Stimulated activated naive CD4-positive, alpha-beta T cell treated with Interleukin-2 at 50 U/mL for 16 hours (primary cell): Measurements from ENCODE around the gene FBN2.

Source experiments
- DNase-seq: peaks from one replicate; lab custom pipeline; 2025; lab: John Stamatoyannopoulos, UW

FBN2 gene

DNA sequence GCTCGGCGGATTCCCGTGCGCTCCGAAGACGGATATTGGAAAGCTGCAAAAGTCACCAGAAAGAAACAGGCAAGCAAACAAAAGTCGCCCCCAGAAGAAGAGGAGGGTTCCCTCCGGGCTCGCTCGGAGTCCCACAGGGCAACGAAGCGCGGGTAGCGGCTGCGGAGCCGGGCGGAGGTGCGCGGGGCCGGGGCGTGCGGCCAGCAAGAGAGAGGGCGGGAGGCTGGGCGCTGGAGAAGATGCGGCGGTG, at the start of gene FBN2:
Gene FBN2 (minus strand): TSS at position 246 of the 250 bp plus-strand sequence. CDS start 642 bp downstream, outside the sequence.
- DNase-seq = no peak

DNA sequence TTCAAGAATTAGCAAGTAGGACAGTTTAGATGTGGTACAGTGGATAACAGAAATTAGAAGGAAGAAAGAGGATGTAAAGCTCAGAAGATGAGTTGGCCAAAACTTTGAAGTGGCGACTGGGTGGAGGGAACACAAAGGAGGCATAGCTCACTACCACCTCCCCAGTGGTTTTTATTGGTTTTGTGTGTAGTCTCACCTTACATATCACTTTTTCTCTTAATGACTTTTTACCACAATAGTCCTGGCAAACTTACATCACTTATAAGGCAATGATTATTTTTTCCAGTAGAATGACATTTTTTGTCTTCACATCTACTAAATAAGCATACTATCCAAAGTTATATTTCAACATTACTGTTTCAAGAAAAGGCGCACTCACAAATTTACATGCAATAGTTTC, 49.2 kb upstream of the FBN2 start:
- DNase-seq = no peak

DNA sequence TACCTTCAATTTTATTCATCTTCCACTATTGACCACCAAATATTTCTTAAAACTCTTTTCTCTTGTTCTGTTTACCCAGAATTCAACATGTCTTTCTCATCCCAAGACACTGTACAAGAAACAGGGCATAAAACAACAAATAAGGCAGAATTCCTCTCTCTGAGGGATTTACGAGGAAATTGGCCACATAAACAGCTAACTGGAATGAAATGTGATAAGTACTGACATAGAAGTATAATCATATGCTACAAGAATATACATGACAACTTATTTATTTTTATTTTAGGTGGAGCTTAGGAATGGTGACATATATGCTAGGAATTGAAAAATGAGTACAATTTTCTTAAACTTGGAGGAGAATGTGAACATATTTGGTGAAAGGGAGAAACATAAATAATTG, 48.8 kb upstream of the FBN2 start:
- no peak for DNase-seq

DNA sequence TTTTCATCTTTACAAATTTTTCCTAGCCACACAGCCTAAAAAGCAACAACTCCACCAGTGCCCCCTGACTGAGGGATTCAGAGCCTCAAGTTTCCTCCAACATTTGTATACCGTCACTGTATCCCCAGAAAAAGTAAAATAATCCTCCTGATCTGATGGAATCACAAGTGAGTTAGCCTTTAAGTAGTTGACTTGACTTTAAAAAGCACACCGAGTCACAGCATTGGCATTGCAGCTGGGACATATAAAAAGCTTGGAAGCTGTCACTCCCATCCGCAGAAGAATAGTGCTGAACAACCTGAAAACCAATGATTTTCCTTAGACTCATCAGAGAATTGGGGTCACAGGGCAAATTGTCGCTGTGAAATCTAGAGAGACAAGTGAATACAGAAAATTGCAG, 41.6 kb upstream of the FBN2 start:
- no peak for DNase-seq

DNA sequence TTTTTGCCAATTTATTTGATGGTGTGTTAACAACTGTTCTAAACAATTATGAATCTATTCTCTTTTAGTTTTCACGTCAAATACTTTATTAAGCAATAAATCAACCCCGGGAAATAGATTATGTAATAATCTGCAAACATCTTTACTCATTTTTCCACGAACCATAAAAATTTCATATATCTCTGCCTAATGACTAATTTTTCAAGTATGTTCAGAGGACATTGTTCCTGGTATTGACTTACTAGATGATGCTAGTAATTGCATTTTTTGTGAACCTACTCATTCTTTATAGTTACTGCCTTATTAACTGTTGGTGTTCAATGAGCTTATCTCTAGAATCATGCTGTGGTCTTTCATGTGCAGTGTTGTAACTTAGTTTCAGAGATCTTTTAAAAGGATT, 41.0 kb upstream of the FBN2 start:
- no peak for DNase-seq

DNA sequence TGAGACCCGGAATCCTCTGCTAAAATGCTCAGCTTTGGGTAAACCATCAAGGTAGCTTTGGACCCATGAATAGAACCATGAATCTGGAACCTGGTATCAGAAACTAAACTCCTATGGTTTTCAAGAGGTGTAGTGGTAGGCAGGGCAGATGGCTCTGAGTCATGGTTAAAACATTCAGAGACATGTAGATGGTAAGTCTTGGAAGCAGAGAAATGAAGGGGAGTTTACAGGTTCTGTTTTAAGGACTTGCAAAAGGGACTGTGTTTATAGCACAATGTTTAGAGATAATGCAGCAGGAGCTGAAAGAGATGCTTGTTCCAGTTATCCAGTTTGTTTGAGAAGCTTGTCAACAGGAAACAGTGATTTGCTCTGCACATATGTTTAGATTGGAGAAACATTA, 36.0 kb upstream of the FBN2 start:
- DNase-seq = no peak

DNA sequence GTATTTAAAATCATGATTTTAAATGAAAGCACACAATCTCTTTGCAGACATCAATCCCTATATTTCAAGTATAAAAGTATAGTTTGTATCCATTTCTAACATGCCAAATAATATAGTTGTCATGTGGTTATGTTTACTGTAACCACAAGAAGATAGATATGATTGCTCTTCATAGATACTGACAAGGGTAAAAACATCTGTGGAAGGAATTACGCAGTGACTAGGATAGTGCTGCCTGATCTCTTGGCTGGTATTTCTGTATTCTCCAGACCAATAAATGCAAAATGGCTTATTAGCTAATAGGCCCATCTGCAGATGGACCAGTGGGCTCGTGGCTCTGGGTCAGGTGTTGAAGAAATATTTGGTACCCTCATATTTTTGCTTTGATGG, 34.9 kb upstream of the FBN2 start:
- no peak for DNase-seq

DNA sequence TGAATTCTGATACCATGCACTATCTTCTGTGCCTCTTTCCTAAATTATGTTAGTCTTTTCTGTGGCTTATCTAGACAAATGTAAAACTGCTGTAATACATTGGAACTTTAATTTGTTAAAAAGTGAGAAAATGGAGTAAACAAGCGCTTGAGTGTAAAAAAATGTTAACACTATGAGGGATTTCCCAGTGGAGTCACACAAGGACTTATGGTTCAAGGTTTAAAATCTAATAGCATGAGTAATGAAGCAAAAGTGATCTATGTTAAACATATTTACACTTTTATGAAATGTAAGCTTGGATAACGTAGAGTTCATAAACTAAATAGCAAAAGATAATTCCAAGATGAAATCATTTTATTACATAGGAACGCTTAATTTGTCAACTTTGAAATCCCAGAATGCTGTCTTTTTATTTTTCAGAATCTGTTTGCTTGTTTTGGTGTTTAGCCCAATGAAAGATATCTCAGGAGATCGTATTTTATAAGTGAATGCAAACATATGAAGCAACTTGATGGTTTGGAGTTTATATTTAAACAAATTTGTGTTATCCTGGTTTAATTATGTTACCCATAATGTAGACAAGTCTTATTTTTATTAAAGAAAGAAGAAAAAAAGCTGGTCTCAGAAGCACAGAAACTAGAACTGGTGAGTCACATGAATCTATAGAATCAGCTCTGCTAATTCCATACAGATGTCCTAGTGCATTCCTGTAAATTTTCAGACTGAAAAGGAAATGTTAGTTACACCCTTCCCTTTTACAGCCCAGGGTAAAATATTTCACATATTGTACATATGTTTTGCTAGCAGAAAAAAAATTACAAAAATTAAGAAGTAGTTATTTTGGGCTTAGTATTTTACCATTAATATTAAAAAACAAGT, 34.2 kb upstream of the FBN2 start:
- no peak for DNase-seq

DNA sequence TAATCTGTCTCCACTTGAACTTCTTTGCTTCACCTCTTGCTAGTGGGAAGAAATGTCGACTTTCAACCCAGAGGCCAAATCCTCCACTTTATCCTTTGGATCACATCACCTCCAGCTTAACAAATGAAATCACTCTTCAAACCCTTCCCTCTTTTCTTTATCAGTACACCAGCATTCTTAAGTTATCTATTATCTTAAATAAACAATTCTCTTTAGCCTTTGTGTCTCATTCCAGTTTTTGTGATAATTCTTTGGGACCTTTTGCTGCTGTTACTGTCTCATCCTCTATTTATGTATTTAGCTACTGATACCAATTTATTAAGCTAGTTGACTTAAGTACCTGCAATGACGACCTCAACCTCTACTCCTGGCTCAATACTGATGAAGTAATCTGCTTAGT, 28.1 kb upstream of the FBN2 start:
- DNase-seq = no peak

DNA sequence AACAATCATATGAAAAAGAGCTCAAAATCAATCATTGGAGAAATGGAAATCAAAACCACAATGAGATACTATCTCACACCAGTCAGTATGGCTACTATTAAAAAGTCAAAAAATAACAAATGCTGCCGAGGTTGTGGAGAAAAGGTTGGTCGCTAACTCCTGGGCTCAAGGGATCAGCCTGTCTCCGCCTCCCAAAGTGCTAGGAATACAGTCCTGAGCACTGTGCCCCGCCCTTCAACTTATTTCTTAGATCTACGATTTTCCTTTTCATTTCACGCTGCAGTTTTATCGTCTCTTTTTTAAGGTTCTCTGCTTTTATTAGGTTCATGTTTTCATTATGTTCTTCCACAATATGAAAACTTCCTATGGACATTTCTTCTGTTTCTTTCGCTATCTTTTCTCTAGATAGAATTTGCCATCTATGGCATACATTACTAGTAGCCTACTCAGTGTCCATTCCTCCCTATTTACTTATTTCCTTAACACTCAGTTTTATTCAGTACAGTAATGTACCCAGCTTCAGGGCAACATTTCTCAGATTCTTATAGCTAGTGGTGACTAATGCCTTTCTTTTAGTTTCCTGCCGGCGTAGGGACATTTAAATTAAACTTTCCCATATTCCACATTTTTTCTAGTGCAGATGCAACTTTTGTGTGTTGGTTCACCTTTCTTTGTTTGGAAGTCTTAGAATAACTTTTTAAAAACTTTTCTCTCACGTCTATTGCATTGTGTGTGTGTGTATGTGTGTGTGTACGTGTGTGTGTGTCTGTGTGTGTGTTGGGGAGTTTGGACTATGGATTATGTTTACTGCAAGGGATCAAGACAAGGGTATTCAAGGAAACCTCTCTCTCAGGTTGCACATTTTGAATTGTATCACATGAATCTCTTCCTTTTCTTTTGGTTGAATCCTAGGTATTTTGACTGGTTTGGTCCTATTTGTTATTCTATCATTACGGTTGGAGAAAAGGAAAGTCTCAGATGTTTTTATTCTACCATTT, 21.6 kb upstream of the FBN2 start:
- no peak for DNase-seq

DNA sequence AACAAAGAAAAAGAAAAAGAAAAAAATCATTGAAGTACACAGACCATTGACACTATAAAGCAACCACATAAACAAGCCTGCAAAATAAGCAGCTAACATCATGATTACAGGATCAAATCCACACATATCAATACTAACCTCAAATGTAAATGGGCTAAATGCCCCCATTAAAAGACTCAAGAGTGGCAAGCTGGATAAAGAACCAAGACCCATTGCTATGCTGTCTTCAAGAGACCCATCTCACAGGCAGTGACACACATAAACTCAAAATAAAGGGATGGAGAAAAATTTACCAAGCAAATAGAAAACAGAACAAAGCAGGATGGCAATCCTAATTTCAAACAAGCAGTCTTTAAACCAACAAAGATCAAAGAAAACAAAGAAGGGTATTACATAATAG, 15.7 kb upstream of the FBN2 start:
- DNase-seq = no peak

DNA sequence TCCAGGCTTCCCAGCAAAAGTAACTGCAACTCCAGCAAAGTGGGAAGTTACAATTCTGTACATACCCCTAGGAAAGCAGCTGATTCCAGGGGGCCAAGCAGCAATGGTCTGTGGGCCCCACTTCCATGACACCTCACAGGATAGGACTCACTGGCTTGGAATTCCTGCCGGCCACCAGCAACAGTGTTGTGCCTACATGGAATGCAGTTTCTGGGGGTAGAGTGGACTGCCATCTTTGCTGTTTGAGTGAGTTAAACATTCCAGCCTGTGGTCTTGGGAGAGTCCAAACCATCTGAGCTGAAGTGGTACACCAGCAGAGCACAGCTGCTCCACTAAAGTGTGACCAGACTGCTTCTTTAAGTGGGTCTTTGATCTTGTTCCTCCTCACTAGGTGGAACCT, 13.4 kb upstream of the FBN2 start:
- no peak for DNase-seq

DNA sequence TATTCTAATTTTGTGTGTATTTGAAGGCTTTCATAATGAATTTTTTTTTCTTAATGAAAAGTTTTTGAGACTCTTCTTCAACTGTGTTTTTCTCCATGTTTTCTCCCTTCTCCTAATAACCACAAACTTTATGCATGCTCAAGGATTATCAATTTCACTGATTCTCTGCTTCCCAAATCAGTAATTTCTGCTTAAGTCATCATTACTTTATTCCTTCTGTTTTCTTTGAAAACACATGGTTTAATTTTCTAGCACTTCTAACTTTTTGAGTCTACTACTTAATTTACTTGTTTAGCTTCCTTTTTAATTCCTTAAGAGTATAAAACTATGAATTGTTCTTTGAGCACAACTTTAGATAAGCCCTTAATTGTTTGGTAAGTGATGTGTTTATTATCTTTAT, 11.5 kb upstream of the FBN2 start:
- no peak for DNase-seq

DNA sequence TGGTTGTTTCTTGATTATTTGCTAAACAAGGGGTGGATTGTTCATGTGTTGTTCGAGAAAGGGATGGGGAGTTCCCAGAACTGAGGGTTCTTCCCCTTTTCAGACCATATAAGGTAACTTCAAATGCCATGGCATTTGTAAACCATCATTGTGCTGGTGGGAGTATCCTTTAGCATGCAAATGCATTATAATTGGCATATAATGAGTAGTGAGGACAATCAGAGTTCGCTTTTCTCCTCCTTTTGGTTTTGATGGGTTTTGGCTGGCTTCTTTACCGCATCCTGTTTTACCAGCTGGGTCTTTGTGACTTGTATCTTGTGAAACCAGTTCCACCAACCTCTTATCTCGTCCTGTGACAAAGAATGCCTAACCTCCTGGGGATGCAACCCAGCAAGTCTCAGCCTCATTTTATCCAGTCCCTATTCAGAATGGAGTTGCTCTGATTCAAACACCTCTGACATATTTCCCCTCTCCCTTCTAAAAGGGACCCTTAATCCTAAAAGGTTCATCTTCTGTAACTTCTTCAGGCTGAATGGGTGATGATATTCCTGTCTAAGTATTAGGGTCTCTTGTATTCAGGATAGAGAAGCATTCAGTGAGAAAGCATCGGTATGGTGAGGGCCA, 8.7 kb upstream of the FBN2 start:
- DNase-seq = no peak

DNA sequence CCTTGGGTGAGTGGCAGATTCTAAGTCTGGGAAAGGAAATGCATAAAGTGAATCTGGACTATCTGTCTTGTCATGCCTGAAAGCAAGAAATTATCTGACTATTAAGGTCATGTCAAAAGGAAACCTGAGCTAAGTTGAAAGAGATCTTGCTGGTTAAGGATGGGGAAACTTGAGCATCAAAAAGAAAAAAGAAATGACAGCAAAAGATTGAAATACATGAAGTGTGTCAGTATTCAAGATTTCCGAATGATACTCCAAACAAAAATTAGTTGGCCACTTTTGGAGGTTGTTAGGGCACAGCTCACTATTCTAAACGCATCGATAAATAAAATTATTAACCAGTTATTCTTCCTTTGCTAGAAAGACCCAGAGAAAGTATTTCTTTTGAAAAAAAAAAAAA, 3.3 kb upstream of the FBN2 start:
- DNase-seq = no peak

DNA sequence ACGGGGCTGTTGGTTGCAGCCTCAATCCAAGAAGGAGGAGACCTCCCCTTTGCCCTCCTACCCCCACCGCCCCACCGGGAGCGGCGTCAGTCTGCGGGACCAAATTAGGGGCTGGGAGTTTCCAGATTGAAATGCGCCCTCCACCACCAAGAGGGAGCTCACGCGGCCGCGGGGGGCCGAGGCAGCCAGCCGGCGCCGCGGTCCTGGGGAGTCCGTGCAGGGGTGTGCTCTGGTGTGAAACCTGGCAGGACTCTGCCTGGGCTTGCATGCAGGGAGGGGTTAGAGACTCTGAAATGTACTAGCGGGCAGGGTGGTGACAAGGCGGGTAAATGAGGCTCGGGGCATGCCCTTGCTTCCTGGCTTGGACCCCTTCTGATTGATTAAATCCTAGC, 989 bp upstream of the FBN2 start:
- DNase-seq = no peak

DNA sequence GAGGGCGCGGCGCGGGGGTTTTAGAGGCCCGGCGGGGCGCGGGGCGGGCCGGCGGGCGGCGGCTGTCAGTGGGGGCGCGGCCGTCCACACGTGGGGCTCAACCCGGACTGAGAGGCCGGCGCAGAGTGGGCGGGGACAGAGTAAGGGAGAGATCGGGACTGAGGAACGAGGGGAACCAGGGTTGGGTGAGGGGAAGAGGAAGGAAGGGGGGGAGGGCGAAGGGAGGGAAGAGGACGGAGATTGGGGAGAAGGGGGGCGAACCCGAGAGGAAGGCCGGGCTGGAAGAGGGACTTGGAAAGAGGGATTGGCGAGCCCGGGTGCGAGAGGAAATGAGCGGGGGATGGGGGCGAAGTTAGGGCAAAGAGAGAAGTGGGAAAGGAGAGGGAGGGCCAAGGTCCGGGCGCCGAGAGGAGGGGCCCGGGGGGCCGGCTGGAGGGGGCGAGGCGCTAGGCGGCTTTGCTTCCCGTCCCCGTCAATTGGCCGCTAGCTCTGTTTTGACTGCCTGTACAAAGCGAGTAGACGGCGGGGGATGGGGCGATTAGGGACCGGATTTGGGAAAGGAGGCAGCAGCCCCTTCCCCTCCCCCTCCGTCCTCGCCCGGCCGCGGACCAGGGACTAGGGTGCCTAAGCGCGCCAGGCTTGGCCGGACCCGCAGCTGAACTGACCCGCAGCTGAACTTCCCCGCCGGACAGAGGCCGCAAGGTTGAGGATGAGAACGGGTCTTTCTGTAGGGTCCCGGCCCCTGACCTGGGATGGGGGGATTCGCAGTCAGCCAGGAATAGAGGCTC, 399 bp upstream of the FBN2 start:
- no peak for DNase-seq

DNA sequence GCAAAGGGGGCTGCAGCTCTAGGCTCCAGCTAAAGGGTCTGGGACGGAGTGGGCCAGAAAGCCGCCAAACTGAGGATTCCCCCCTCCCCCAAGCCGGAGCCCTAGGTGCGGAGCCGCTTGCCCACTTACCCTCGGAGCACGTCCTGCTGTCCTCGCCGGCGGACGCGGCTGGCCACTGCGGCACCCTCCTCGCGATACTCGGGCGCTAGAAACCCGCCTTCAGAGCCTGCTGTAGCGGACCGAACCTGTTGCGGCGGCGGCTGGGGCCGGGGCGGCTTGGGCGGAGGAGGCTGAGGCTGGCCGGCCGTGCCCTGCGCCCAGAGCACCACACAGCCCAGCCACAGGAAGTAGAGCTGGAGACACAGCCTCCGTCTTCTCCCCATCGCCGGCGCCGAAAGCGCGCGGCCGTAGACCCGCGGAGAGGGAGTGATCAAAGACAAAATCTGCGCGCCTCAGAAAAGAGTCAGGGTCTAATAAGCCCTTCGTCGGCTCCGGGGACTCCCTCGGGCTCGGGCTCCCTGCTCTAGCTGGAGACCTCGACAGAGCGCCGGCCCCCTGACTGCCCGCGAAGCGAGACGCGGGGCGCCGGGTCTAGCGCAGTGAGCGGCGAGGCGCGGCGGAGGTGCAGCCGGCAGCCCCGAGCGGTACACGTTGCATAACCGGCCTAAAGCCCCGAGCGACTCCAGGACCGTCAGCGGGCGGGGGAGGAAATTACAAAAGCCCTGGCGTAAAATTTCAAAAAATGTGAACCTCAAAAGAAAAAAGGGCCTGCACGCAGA, 635 bp downstream of the FBN2 start:
- no peak for DNase-seq

DNA sequence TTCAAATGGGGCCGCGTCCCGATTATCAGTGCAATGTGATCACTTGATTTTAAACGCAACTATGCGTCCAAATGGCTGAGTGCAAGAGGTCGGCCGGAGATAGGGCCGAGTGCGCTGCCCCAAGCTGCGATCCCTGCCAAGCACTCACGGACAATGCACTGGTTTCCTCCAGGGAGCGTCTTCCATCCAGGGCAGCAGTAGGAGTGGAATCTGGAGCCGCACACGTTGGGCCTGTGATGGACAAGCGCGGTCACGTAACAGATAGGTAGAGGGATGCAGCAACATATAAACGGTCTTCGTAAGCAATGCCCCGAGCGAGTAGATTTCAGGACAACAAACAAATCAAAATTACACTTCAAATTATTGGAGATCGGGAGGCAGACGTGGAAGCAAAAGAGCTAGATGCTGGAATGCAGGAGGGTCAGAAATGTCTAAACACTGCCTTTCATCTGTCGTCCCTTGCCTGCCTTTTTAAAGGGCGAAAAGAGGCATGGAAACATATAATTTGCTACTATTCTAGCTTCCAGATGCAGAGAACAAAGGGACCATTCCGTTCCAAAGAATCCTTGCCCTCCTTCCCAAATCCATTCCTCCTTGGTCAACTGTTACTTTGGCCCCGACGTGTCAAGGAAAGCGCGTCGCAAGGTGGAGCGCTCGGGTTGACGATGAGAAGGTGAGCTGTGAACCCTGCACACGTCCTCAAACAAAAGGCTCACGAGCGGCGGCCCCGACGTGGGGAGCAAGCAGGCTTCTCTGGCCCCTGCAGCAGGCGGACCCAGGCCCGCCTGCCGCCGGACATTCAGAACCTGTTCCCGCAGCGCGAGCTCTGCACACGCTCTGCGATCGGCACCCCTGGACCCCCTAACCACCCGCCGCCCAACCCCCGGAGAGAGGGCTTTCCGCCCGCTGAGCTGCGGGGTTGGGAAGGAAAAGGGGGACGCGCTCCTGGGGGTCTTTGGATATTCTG, 1.5 kb downstream of the FBN2 start:
- no peak for DNase-seq

DNA sequence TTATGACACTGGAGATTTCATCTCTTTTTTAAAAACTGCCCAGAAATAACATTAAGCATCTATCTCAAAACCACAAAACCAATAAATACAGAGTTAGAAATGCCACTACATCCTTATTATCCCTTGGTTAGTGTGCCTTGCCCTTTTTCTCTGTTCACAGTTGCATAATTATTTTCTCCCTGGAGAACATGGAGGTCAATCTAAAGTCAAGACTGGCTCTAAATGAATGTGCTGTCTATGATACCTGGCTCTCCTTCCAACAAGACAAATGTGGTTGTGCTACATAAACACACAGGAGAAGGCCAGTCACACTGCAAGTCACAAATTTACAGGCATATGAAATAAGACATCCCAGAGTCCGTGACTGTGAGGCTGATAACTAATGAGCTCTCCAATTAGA, 2.8 kb downstream of the FBN2 start:
- no peak for DNase-seq
